ENCODE data around the gene ECT2.

- no peak for TF ChIP-seq EZH2 (IDR thresholded peaks at IDR 0.05; ENCODE audit: low read depth, low read length, severe bottlenecking)
- TF ChIP-seq CTCF (IDR thresholded peaks at IDR 0.05; ENCODE audit: control extremely low read depth in 1 of 3, insufficient read depth in 1 of 3, low read depth in 1 of 3, low read length in 3 of 3) = no peak
- TF ChIP-seq TCF12 (IDR thresholded peaks at IDR 0.05; ENCODE audit: low read depth, low read length) = no peak
- no peak for TF ChIP-seq POU5F1 (IDR thresholded peaks at IDR 0.05; ENCODE audit: low read depth, low read length)
- TF ChIP-seq SUZ12 (IDR thresholded peaks at IDR 0.05; ENCODE audit: low read length) = no peak
- TF ChIP-seq YY1 (IDR thresholded peaks at IDR 0.05; ENCODE audit: low read depth, low read length) = no peak
- no peak for TF ChIP-seq HDAC2 (IDR thresholded peaks at IDR 0.05; ENCODE audit: borderline replicate concordance in 1 of 2, low read depth in 2 of 2, low read length in 2 of 2)
- no peak for TF ChIP-seq POLR2AphosphoS5 (IDR thresholded peaks at IDR 0.05; ENCODE audit: low read depth, low read length)
- TF ChIP-seq TAF7 (optimal IDR thresholded peaks at IDR 0.05; ENCODE audit: borderline replicate concordance, low read depth, low read length) = no peak
Observed at GRCh38 chr3:172711454-172711795, 39.1 kb upstream of the ECT2 start.
